ENCODE results near the gene ZNF292.

The ZNF292 gene

GRCh38 chr6:87174078-87174579 lies 18.8 kb downstream of the ZNF292 start:
- H3K79me2 ChIP-seq (ENCODE audit: insufficient read depth, low read depth): peaks cover 74% of the 10 kb centered on the region
- no peak overlapping the region for H3K4me2 ChIP-seq
- no peak overlapping the region for H3K27ac ChIP-seq
- H3K27me3 ChIP-seq (ENCODE audit: insufficient read depth, low read depth): no peaks in the 10 kb centered on the region
- H3K4me1 ChIP-seq (ENCODE audit: low read depth, poor library complexity, severe bottlenecking): peaks cover 29% of the 10 kb centered on the region
- H2AFZ ChIP-seq (ENCODE audit: low read depth): no peak overlapping the region
- no peak overlapping the region for H3K4me3 ChIP-seq (IDR thresholded peaks at IDR 0.05; ENCODE audit: insufficient read depth, low read depth, low read length)
- H3K9ac ChIP-seq: no peak overlapping the region
- peaks cover 5% of the 10 kb centered on the region; the same call in 1 of the 2 replicates for H4K20me1 ChIP-seq (ENCODE audit: insufficient read depth)
- H3K36me3 ChIP-seq (ENCODE audit: insufficient read depth): no peaks in the 10 kb centered on the region
- TF ChIP-seq, protein P1, sequence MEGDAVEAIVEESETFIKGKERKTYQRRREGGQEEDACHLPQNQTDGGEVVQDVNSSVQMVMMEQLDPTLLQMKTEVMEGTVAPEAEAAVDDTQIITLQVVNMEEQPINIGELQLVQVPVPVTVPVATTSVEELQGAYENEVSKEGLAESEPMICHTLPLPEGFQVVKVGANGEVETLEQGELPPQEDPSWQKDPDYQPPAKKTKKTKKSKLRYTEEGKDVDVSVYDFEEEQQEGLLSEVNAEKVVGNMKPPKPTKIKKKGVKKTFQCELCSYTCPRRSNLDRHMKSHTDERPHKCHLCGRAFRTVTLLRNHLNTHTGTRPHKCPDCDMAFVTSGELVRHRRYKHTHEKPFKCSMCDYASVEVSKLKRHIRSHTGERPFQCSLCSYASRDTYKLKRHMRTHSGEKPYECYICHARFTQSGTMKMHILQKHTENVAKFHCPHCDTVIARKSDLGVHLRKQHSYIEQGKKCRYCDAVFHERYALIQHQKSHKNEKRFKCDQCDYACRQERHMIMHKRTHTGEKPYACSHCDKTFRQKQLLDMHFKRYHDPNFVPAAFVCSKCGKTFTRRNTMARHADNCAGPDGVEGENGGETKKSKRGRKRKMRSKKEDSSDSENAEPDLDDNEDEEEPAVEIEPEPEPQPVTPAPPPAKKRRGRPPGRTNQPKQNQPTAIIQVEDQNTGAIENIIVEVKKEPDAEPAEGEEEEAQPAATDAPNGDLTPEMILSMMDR (conservative IDR thresholded peaks at IDR 0.05; ENCODE audit: low read depth, low read length): no peak

- TF ChIP-seq, protein P1 (conservative IDR thresholded peaks at IDR 0.05; ENCODE audit: low read depth, low read length): no peak
- Histone ChIP-seq H3K79me2 (ENCODE audit: insufficient read depth, low read depth) (peaks cover 60% of the 10 kb centered on the region; the same call in 1 of the 2 replicates), H4K20me1 (ENCODE audit: insufficient read depth) (peaks cover 2% of the 10 kb centered on the region; the same call in 1 of the 2 replicates), H3K4me3 (IDR thresholded peaks at IDR 0.05; ENCODE audit: insufficient read depth, low read depth, low read length) (no peak overlapping the region), H3K4me2 (no peak overlapping the region), H3K9ac (no peak overlapping the region), H3K36me3 (ENCODE audit: insufficient read depth) (no peaks in the 10 kb centered on the region), H3K4me1 (ENCODE audit: low read depth, poor library complexity, severe bottlenecking) (peaks cover 11% of the 10 kb centered on the region), H2AFZ (ENCODE audit: low read depth) (no peak overlapping the region), H3K27ac (no peak overlapping the region), H3K27me3 (ENCODE audit: insufficient read depth, low read depth) (no peaks in the 10 kb centered on the region)
Measured at GRCh38 chr6:87176493-87176892, 21.1 kb downstream of the ZNF292 start.

- no peak overlapping the region for H3K4me3 ChIP-seq (IDR thresholded peaks at IDR 0.05; ENCODE audit: insufficient read depth, low read depth, low read length)
- no peak overlapping the region for H3K27ac ChIP-seq
- H3K4me2 ChIP-seq: no peak overlapping the region
- no peaks in the 10 kb centered on the region for H4K20me1 ChIP-seq (ENCODE audit: insufficient read depth)
- H3K9ac ChIP-seq: no peak overlapping the region
- TF ChIP-seq, protein P1 (conservative IDR thresholded peaks at IDR 0.05; ENCODE audit: low read depth, low read length): no peak
- no peaks in the 10 kb centered on the region for H3K36me3 ChIP-seq (ENCODE audit: insufficient read depth)
- H3K27me3 ChIP-seq (ENCODE audit: insufficient read depth, low read depth): no peaks in the 10 kb centered on the region
- H2AFZ ChIP-seq (ENCODE audit: low read depth): no peak overlapping the region
- no peaks in the 10 kb centered on the region for H3K4me1 ChIP-seq (ENCODE audit: low read depth, poor library complexity, severe bottlenecking)
- H3K79me2 ChIP-seq (ENCODE audit: insufficient read depth, low read depth): peaks cover 31% of the 10 kb centered on the region; the same call in 1 of the 2 replicates
Measured at GRCh38 chr6:87180105-87180728, 24.9 kb downstream of the ZNF292 start.

GRCh38 chr6:87181903-87182302 lies 26.5 kb downstream of the ZNF292 start:
- Histone ChIP-seq H3K4me2 (no peak overlapping the region), H3K27me3 (ENCODE audit: insufficient read depth, low read depth) (no peaks in the 10 kb centered on the region), H3K27ac (no peak overlapping the region), H3K4me1 (ENCODE audit: low read depth, poor library complexity, severe bottlenecking) (no peaks in the 10 kb centered on the region), H3K36me3 (ENCODE audit: insufficient read depth) (no peaks in the 10 kb centered on the region), H3K9ac (no peak overlapping the region), H3K79me2 (ENCODE audit: insufficient read depth, low read depth) (peaks cover 40% of the 10 kb centered on the region; the same call in 1 of the 2 replicates), H4K20me1 (ENCODE audit: insufficient read depth) (no peaks in the 10 kb centered on the region), H2AFZ (ENCODE audit: low read depth) (no peak overlapping the region), H3K4me3 (IDR thresholded peaks at IDR 0.05; ENCODE audit: insufficient read depth, low read depth, low read length) (no peak overlapping the region)
- TF ChIP-seq, protein P1 (conservative IDR thresholded peaks at IDR 0.05; ENCODE audit: low read depth, low read length): no peak

All from KMS-11 (cell line).